GM12875 (cell line): Measurements from ENCODE around the gene TRNT1.

Experiments
- H3K4me3 ChIP-seq: one replicate; pipeline ENCODE4 v1.5.1; 2011; ENCODE audit warnings: low read depth, low read length, control low read depth
- TF ChIP-seq, protein P1 (sequence below): IDR thresholded peaks from 2 replicates; pipeline ENCODE4 v1.5.1; 2011; ENCODE audit warnings: low read depth, mild to moderate bottlenecking, control low read depth, inconsistent platforms, low read length, moderate library complexity, borderline replicate concordance; ENCODE audit not compliant: insufficient read depth

TRNT1 gene

DNA sequence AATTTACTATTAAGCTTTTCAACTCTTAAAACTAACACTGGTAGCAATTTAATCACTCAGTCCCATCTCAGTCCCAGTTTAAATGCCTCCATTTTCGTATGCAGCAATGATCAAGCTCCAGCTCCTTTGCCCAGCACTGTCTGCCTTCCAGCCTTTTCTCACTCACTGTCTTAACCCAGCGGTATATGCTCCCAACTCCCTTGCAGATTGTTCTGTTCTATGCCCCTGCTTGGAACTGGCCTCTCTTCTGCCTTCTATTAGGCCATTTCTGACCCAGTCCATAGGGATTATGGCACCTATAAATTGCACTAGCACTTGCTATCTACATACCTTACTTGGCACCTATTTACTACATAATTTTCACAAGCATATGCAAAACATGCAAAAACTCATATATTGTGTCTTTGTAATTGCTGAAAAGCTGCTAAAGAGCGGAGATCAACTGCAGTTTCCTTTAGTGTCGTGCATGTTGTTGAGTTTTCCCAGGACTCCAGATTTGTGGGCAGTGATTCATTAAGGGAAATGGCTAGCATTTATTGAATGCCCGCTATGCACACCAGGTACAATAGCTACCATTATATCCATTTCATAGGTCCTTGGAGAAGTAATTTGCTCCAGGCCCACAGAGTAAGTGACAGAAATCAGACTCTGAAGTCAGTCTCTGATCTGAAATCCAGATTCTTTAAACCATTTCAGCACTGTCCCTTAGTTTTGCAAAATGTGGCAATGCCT, 28.3 kb downstream of the TRNT1 start:
- no peak overlapping the region for H3K4me3 ChIP-seq
- TF ChIP-seq, protein P1, sequence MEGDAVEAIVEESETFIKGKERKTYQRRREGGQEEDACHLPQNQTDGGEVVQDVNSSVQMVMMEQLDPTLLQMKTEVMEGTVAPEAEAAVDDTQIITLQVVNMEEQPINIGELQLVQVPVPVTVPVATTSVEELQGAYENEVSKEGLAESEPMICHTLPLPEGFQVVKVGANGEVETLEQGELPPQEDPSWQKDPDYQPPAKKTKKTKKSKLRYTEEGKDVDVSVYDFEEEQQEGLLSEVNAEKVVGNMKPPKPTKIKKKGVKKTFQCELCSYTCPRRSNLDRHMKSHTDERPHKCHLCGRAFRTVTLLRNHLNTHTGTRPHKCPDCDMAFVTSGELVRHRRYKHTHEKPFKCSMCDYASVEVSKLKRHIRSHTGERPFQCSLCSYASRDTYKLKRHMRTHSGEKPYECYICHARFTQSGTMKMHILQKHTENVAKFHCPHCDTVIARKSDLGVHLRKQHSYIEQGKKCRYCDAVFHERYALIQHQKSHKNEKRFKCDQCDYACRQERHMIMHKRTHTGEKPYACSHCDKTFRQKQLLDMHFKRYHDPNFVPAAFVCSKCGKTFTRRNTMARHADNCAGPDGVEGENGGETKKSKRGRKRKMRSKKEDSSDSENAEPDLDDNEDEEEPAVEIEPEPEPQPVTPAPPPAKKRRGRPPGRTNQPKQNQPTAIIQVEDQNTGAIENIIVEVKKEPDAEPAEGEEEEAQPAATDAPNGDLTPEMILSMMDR: no peak

DNA sequence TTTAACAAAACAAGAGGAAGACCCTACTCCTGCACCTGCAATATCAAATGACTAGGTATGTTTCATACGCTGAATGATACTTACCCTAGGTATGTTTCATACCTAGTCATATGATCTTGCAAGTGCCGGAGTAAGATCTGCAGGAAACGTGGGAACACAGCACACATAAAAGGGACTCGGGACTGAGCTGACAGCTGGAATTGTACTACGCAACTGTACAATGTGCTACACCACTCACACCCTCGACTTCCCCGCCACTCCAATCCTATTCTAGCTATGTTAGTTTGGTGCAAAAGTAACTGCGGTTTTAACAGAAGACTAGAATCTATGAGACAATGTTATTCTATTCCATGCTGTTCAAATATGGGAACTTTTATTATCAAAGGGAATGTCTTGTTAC, 30.7 kb downstream of the TRNT1 start:
- TF ChIP-seq, protein P1: no peak
- H3K4me3 ChIP-seq: no peak overlapping the region

DNA sequence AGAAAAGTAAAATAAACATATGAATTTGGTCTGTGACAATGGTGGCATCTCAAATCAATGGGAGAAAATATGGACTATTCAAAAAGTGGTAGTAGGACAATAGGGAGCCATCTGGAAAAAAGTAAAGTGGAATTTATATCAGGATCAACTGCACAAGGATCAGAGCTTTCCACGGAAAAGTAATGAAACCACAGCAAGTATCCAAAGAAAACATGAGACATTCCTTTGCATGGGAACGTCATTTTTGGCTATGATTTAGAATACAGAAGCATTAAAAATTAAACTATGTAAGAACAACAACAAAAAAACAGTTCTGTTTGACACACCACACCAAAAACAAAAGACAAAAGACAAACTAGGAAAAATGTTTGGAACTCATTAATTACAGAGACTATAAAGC, 34.1 kb downstream of the TRNT1 start:
- H3K4me3 ChIP-seq: no peak overlapping the region
- TF ChIP-seq, protein P1: no peak

DNA sequence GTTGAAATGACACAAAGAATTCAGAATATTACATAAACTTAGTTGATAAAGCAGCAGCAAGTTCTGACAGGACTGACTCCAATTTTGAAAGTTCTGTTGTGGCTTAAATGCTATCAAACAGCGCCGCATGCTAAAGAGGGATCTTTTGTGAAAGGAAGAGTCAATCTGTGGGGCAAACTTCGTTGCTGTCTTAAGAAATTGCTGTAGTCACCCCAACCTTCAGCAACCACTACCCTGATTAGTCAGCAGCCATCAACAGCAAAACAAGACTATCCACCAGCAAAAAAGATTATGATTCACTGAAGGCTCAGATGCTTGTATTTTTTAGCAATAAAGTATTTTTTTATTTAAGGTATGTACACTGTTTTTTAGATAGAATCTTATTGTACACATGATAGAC, 38.5 kb downstream of the TRNT1 start:
- no peak overlapping the region for H3K4me3 ChIP-seq
- TF ChIP-seq, protein P1: no peak

DNA sequence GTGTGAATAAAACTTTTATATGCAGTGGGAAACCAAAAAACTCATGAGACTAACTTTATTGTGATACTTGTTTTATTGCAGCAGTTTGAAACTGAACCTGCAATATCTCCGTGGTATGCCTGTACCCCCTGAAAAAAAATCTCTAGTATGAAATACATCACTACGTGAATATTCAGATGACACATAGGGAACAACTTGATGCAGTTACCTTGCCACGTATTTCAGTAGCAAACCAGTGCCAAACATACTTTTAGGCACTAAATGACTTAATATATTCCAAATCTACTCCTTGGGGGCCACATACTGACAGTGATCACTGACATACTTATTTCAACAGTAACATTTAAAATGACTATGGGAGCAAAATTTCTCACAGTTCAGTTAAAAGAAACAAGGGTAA, 38.9 kb downstream of the TRNT1 start:
- no peak overlapping the region for H3K4me3 ChIP-seq
- TF ChIP-seq, protein P1: no peak

DNA sequence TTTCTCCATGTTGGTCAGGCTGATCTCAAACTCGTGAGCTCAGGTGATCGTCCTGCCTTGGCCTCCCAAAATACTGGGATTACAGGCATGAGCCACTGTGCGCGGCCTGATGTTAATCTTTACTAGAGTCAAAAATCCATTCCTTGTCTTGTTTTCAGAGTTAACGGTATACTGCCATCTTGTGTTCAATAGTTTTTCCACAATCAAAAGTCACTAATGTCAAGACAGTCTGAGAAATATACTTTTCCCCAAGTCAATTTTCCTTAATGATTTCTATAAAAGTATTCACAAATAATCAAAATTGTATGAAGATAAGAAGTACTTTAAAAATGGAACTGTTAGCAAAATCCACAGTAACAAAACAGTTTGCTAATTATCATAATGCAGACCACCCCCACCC, 44.3 kb downstream of the TRNT1 start:
- no peak overlapping the region for H3K4me3 ChIP-seq
- TF ChIP-seq, protein P1: no peak

DNA sequence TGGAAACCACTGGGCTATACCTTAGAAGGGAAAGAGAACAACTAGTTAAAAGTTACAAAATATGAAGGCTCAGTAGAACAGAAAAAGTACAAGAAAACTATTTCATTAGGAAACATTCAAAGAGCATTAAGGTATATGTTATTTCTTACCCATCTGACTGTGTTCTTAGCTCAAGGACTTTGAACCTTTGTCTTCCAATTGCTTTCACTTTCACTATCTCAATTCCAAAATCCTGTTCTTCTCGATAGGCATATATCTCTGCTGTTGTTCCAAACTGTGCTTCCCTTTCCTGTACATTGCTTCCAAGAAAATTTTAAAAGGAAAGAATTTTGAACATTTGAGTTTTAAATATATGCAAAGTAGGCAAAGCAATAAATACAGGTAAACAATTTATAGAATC, 45.9 kb downstream of the TRNT1 start:
- TF ChIP-seq, protein P1: no peak
- H3K4me3 ChIP-seq: no peak overlapping the region
